ENCODE data around the gene ADIPOR2. TPM values are rescaled to one million over a fixed set of nuclear protein-coding genes. Genes with fewer than 3 reads are reported as not detected.

Gene ADIPOR2, protein sequence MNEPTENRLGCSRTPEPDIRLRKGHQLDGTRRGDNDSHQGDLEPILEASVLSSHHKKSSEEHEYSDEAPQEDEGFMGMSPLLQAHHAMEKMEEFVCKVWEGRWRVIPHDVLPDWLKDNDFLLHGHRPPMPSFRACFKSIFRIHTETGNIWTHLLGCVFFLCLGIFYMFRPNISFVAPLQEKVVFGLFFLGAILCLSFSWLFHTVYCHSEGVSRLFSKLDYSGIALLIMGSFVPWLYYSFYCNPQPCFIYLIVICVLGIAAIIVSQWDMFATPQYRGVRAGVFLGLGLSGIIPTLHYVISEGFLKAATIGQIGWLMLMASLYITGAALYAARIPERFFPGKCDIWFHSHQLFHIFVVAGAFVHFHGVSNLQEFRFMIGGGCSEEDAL
- 44.2 and 45.3 TPM in 2 replicates for total RNA-seq (2021)
- long read RNA-seq, full-length matches to known transcripts: 3 of 29 reads
- long read RNA-seq, partial matches to known transcripts: 1 of 29 reads
- long read RNA-seq, other reads (novel, unspliced or antisense): 25 of 29 reads

GRCh38 chr12:1690578-1691122, at the start of gene ADIPOR2:
ADIPOR2 (plus strand) TSS chr12:1691070; CDS start chr12:1754344, 63,274 bp downstream.
- Histone ChIP-seq H3K56ac (ENCODE audit: insufficient read length, low read depth, low read length) (no peak within 1 kb of the TSS), H4K20me1 (ENCODE audit: control insufficient read depth, insufficient read depth, insufficient read length) (no peaks in the 10 kb centered on the region), H3K23ac (ENCODE audit: insufficient read length, low read depth, low read length) (no peak within 1 kb of the TSS), H4K8ac (replicated peaks; ENCODE audit: insufficient read length, low read depth, low read length) (no peak within 1 kb of the TSS), H3K79me1 (ENCODE audit: insufficient read depth, low read depth, low read length, poor library complexity, severe bottlenecking) (peaks cover 2% of the 10 kb centered on the region), H4K91ac (ENCODE audit: insufficient read length, low read depth, low read length) (no peak within 1 kb of the TSS), H3K14ac (ENCODE audit: insufficient read depth, low read length) (peak within 1 kb of the TSS; percentile 88), H3K4me1 (ENCODE audit: insufficient read depth, low read length) (no peaks in the 10 kb centered on the region), H3K4me2 (ENCODE audit: insufficient read depth, insufficient read length, low read length) (peak within 1 kb of the TSS; percentile 82), H2BK12ac (ENCODE audit: insufficient read length, low read depth, low read length) (no peak within 1 kb of the TSS), H2BK5ac (ENCODE audit: insufficient read length, low read length) (no peak within 1 kb of the TSS), H3K4ac (ENCODE audit: low read depth, low read length) (no peak within 1 kb of the TSS), H2AK5ac (ENCODE audit: insufficient read length, low read length) (no peak within 1 kb of the TSS), H3K79me2 (ENCODE audit: insufficient read depth, low read length) (peaks cover 25% of the 10 kb centered on the region; the same call in 1 of the 2 replicates), H3K27me3 (ENCODE audit: insufficient read depth, low read length) (no peaks in the 10 kb centered on the region), H2AFZ (ENCODE audit: low read length) (peak within 1 kb of the TSS; percentile 52), H3K9ac (ENCODE audit: extremely low read depth, insufficient read length, low read length) (peak within 1 kb of the TSS; percentile 61), H3K18ac (ENCODE audit: insufficient read length, low read depth, low read length) (peak within 1 kb of the TSS; percentile 77), H4K5ac (ENCODE audit: insufficient read length, low read depth, low read length) (no peak within 1 kb of the TSS), H2BK120ac (ENCODE audit: low read depth, low read length, poor library complexity, severe bottlenecking) (no peak within 1 kb of the TSS), H3K27ac (ENCODE audit: insufficient read length, low read depth, low read length) (peak within 1 kb of the TSS; percentile 72), H3K9me3 (ENCODE audit: control insufficient read depth, low read depth, low read length) (no peaks in the 10 kb centered on the region), H3T11ph (ENCODE audit: low read length) (no peak within 1 kb of the TSS), H3K23me2 (ENCODE audit: insufficient read length, low read depth, low read length, poor library complexity, severe bottlenecking) (peaks cover 5% of the 10 kb centered on the region), H2BK15ac (ENCODE audit: low read depth, low read length) (no peak within 1 kb of the TSS), H2BK20ac (ENCODE audit: low read depth, low read length, poor library complexity, severe bottlenecking) (no peak within 1 kb of the TSS)
- no peaks in the 10 kb centered on the region for H3K9me3 Mint-ChIP-seq
- H3K4me3 Mint-ChIP-seq: peak within 1 kb of the TSS; percentile 86 to 97
- peaks cover 14 to 15% of the 10 kb centered on the region in 2 experiments for H3K4me1 Mint-ChIP-seq
- peaks cover 2% of the 10 kb centered on the region for H3K27me3 Mint-ChIP-seq (ENCODE audit: low read depth)
- DNase-seq: peak; percentile 98
- H3K36me3 Mint-ChIP-seq (ENCODE audit: insufficient read depth in 1 of 3, low read depth in 3 of 3): peaks cover 2 to 11% (median 6%) of the 10 kb centered on the region in 3 experiments; a peak in 5 of 7 replicates
- no peak for TF ChIP-seq CTCF (conservative IDR thresholded peaks at IDR 0.05)
- peak within 1 kb of the TSS; percentile 99 for H3K27ac Mint-ChIP-seq
- WGBS (ENCODE audit: extremely low coverage, insufficient read length, low lambda C conversion rate): no CpG with 5 or more reads among the region's 59 CpGs
